PC-3 (cell line): ENCODE measurements around the gene TMEM259. TPM values are rescaled to one million over a fixed set of nuclear protein-coding genes. Genes with fewer than 3 reads are reported as not detected.

Experiments used
- ATAC-seq: fragments of 200-7000 bp; cut with Tn5 transposase; 2 replicates; pipeline ENCODE4 v1.9.1; 2020; ENCODE audit warnings: mild to moderate bottlenecking, moderate library complexity
- BruUV-seq: library from RNA; stranded (reverse); fragments of 400-500 nt; replicated peaks from 2 replicates; lab custom pipeline; 2021; lab: Mats Ljungman, UMichigan
- CTCF ChIA-PET: fragments of 300-600 bp; sonication (Branson Sonifier 250); formaldehyde crosslinking; loops from one replicate; lab custom pipeline; 2022; ENCODE audit warnings: antibody characterized with exemption; lab: Charles Lee
- POLR2A ChIA-PET: fragments of 300-600 bp; sonication (Branson Sonifier 250); formaldehyde crosslinking; loops from one replicate; lab custom pipeline; 2022; ENCODE audit warnings: antibody characterized with exemption; ENCODE audit not compliant: unreplicated experiment; lab: Charles Lee
- DNase-seq: peaks from one replicate; pipeline ENCODE4 v3.0.0-alpha.2; 2015
- H2AFZ ChIP-seq: fragments of 300-600 bp; sonication (generic); 2 replicates; pipeline ENCODE4 v1.6.0; 2016; ENCODE audit warnings: antibody characterized with exemption, low read length
- H3F3A ChIP-seq: fragments of 300-600 bp; sonication (generic); one replicate; pipeline ENCODE4 v1.6.0; 2017; ENCODE audit warnings: antibody characterized with exemption, low read length, control low read depth, mild to moderate bottlenecking; ENCODE audit not compliant: unreplicated experiment
- H3K27ac ChIP-seq: fragments of 300-600 bp; sonication (generic); 2 replicates; pipeline ENCODE4 v1.5.1; 2016; ENCODE audit warnings: mild to moderate bottlenecking, low read length
- H3K27me3 ChIP-seq: fragments of 300-600 bp; sonication (generic); 2 replicates; pipeline ENCODE4 v1.6.1; 2016; ENCODE audit warnings: low read length, mixed read lengths
- H3K36me3 ChIP-seq: fragments of 300-600 bp; sonication (generic); 2 replicates; pipeline ENCODE4 v1.6.1; 2016; ENCODE audit warnings: low read depth, mixed run types, low read length, mixed read lengths
- H3K4me1 ChIP-seq: fragments of 300-600 bp; sonication (generic); 2 replicates; pipeline ENCODE4 v1.5.1; 2016; ENCODE audit warnings: low read length; ENCODE audit not compliant: insufficient read depth
- H3K4me2 ChIP-seq: fragments of 300-600 bp; sonication (generic); 2 replicates; pipeline ENCODE4 v1.6.0; 2016; ENCODE audit warnings: low read length
- H3K4me3 ChIP-seq: fragments of 300-600 bp; sonication (generic); 2 replicates; pipeline ENCODE4 v1.5.1; 2016; ENCODE audit warnings: mild to moderate bottlenecking, low read length, mixed read lengths
- H3K79me2 ChIP-seq: fragments of 300-600 bp; sonication (generic); 2 replicates; pipeline ENCODE4 v1.6.1; 2017; ENCODE audit warnings: low read length, mixed read lengths
- H3K9ac ChIP-seq: fragments of 300-600 bp; sonication (generic); 2 replicates; pipeline ENCODE4 v1.6.0; 2016; ENCODE audit warnings: mild to moderate bottlenecking, low read length
- H3K9me2 ChIP-seq: fragments of 300-600 bp; sonication (generic); replicated peaks from 2 replicates; pipeline ENCODE4 v1.6.1; 2016; ENCODE audit warnings: mixed run types, low read length, mixed read lengths
- H3K9me3 ChIP-seq: fragments of 300-600 bp; sonication (generic); 2 replicates; pipeline ENCODE4 v1.6.1; 2016; ENCODE audit warnings: low read length, mixed read lengths
- H4K20me1 ChIP-seq: fragments of 300-600 bp; sonication (generic); 2 replicates; pipeline ENCODE4 v1.6.1; 2016; ENCODE audit warnings: low read length, mixed read lengths
- CTCF ChIP-seq: fragments of 300-600 bp; sonication (generic); conservative IDR thresholded peaks from 2 replicates; pipeline ENCODE4 v1.5.1; 2017; ENCODE audit warnings: antibody characterized with exemption, low read depth, mild to moderate bottlenecking, low read length
- EZH2 ChIP-seq: fragments of 300-600 bp; sonication (generic); IDR thresholded peaks from one replicate; pipeline ENCODE4 v1.6.1; 2017; ENCODE audit warnings: antibody characterized with exemption, mild to moderate bottlenecking, low read length; ENCODE audit not compliant: unreplicated experiment
- EZH2phosphoT487 ChIP-seq: fragments of 300-600 bp; sonication (generic); IDR thresholded peaks from 2 replicates; pipeline ENCODE4 v1.6.1; 2018; ENCODE audit warnings: mild to moderate bottlenecking, antibody characterized with exemption, low read length, borderline replicate concordance
- intact Hi-C: fragments of 100-400 bp; cut with micrococcal nuclease; formaldehyde crosslinking; loops from 2 replicates; pipeline ENCODE4 v1.9.0; 2023
- total RNA-seq: library from RNA; depleted of rRNA; stranded (reverse); fragments of >200 nt; gene quantifications from 2 replicates; pipeline ENCODE4 v1.2.3, GENCODE V29; 2014

TMEM259 gene
- total RNA-seq, 1 experiment from 2014 or later = 136 TPM

- Histone ChIP-seq H3K4me1 (no peaks in the 10 kb centered on the region), H4K20me1 (no peaks in the 10 kb centered on the region), H3K9ac (no peak overlapping the region), H2AFZ (no peak overlapping the region), H3F3A (no peaks in the 10 kb centered on the region), H3K27me3 (no peaks in the 10 kb centered on the region), H3K4me3 (no peak overlapping the region), H3K4me2 (no peak overlapping the region), H3K9me2 (no peaks in the 10 kb centered on the region), H3K79me2 (no peaks in the 10 kb centered on the region), H3K9me3 (peaks cover 9% of the 10 kb centered on the region), H3K27ac (no peak overlapping the region), H3K36me3 (peaks cover 27% of the 10 kb centered on the region)
- DNase-seq (no peak), ATAC-seq (no peak)
- ChIA-PET POLR2A (no interaction called here), CTCF (no interaction called here)
- no TSS peak for BruUV-seq
- intact Hi-C loops = no loop called here
- no peak for TF ChIP-seq CTCF
- no peak for TF ChIP-seq EZH2
- no peak for TF ChIP-seq EZH2phosphoT487
Measured at GRCh38 chr19:1055028-1055425, 34.1 kb upstream of the TMEM259 start.

- Histone ChIP-seq H3K4me1 (no peaks in the 10 kb centered on the region), H3K36me3 (peaks cover 27% of the 10 kb centered on the region), H3K9ac (no peak overlapping the region), H3K27ac (no peak overlapping the region), H3K4me2 (no peak overlapping the region), H3F3A (no peaks in the 10 kb centered on the region), H3K27me3 (no peaks in the 10 kb centered on the region), H4K20me1 (no peaks in the 10 kb centered on the region), H3K79me2 (no peaks in the 10 kb centered on the region), H3K9me3 (peaks cover 9% of the 10 kb centered on the region), H3K9me2 (no peaks in the 10 kb centered on the region), H3K4me3 (no peak overlapping the region), H2AFZ (no peak overlapping the region)
- no peak for ATAC-seq
- BruUV-seq = no TSS peak
- CTCF ChIA-PET = no interaction called here
- intact Hi-C loops = no loop called here
- no peak for DNase-seq
- TF ChIP-seq EZH2phosphoT487 = no peak
- TF ChIP-seq EZH2 = no peak
- no peak for TF ChIP-seq CTCF
- POLR2A ChIA-PET = no interaction called here
Measured at GRCh38 chr19:1054102-1055027, 33.4 kb upstream of the TMEM259 start.
